H1 (cell line): ENCODE data around the gene RNGTT. TPM values are rescaled to one million over a fixed set of nuclear protein-coding genes. Genes with fewer than 3 reads are reported as not detected.

Source experiments
- CTCF ChIA-PET: fragments of 300-600 bp; sonication (Branson Sonifier 250); formaldehyde crosslinking; loops from one replicate; lab custom pipeline; 2021; ENCODE audit not compliant: partially characterized antibody; lab: Charles Lee
- POLR2A ChIA-PET: fragments of 300-600 bp; sonication (Branson Sonifier 250); formaldehyde crosslinking; loops from one replicate; lab custom pipeline; 2021; ENCODE audit warnings: inconsistent platforms; ENCODE audit not compliant: partially characterized antibody; lab: Charles Lee
- DNase-seq, 2 experiments: peaks; one replicate each; pipeline versions ENCODE4 v3.0.0 to v3.0.0-alpha.2; 2010 to 2022; ENCODE audit warnings: low spot score in 2 of 2, low read depth in 1 of 2, mixed read lengths in 1 of 2
- FAIRE-seq: peaks from 2 replicates; lab custom pipeline; 2011; peaks lifted over from hg19 to GRCh38; lab: Jason Lieb, UNC
- H2AFZ ChIP-seq: 2 replicates; pipeline ENCODE4 v1.8.1; 2012; ENCODE audit warnings: low read length, inconsistent platforms
- H2AK5ac ChIP-seq: 2 replicates; pipeline ENCODE4 v1.6.1; 2013; ENCODE audit warnings: low read depth, low read length
- H2BK120ac ChIP-seq: replicated peaks from 2 replicates; pipeline ENCODE3; 2013; ENCODE audit warnings: low read depth, low read length, inconsistent platforms
- H2BK12ac ChIP-seq: 2 replicates; pipeline ENCODE4 v1.6.1; 2013; ENCODE audit warnings: low read depth, low read length
- H2BK15ac ChIP-seq: 2 replicates; pipeline ENCODE4 v1.6.1; 2013; ENCODE audit warnings: low read length
- H2BK20ac ChIP-seq: 2 replicates; pipeline ENCODE4 v1.6.1; 2013; ENCODE audit warnings: low read length
- H2BK5ac ChIP-seq: 2 replicates; pipeline ENCODE4 v1.6.1; 2013; ENCODE audit warnings: low read depth, low read length
- H3K14ac ChIP-seq: 2 replicates; pipeline ENCODE4 v1.6.1; 2013; ENCODE audit warnings: inconsistent platforms; ENCODE audit not compliant: insufficient read length
- H3K18ac ChIP-seq: 2 replicates; pipeline ENCODE4 v1.6.1; 2013; ENCODE audit warnings: low read length; ENCODE audit errors: extremely low read depth
- H3K23ac ChIP-seq: 2 replicates; pipeline ENCODE4 v1.6.1; 2013; ENCODE audit warnings: inconsistent platforms; ENCODE audit not compliant: insufficient read length
- H3K23me2 ChIP-seq: 2 replicates; pipeline ENCODE4 v1.6.1; 2013; ENCODE audit warnings: low read depth, low read length
- H3K27ac ChIP-seq: 2 replicates; pipeline ENCODE4 v1.6.1; 2011; ENCODE audit warnings: low read depth, low read length, inconsistent platforms
- H3K27me3 ChIP-seq, 4 experiments: replicated peaks in 1 of 4; 1 replicate in 1 of 4; 2 replicates in 3 of 4; pipeline versions ENCODE4 v1.6.1 to v1.8.1; 2011 to 2013; ENCODE audit warnings: low read length in 3 of 4, mild to moderate bottlenecking in 3 of 4, inconsistent platforms in 2 of 4, mixed read lengths in 2 of 4, moderate library complexity in 1 of 4; ENCODE audit not compliant: control insufficient read depth in 3 of 4, insufficient read depth in 3 of 4; ENCODE audit errors: extremely low read depth in 1 of 4
- H3K36me3 ChIP-seq, 4 experiments: 2 replicates each; pipeline versions ENCODE4 v1.6.1 to v1.8.1; 2011 to 2013; ENCODE audit warnings: mild to moderate bottlenecking in 4 of 4, low read length in 3 of 4, moderate library complexity in 2 of 4, control low read depth in 1 of 4, inconsistent platforms in 1 of 4; ENCODE audit not compliant: insufficient read depth in 4 of 4, control insufficient read depth in 2 of 4
- H3K4ac ChIP-seq: replicated peaks from 2 replicates; pipeline ENCODE3; 2013; ENCODE audit warnings: low read length, low read depth, mixed read lengths, inconsistent platforms; ENCODE audit not compliant: insufficient read length
- H3K4me1 ChIP-seq, 4 experiments: replicated peaks in 1 of 4; 1 replicate in 1 of 4; 2 replicates in 3 of 4; pipeline versions ENCODE4 v1.6.1 to v1.8.1; 2011 to 2013; ENCODE audit warnings: low read length in 3 of 4, inconsistent platforms in 2 of 4, mixed read lengths in 1 of 4; ENCODE audit not compliant: insufficient read depth in 4 of 4, control insufficient read depth in 3 of 4
- H3K4me2 ChIP-seq, 2 experiments: 2 replicates each; pipeline versions ENCODE4 v1.6.1 to v1.8.1; 2011 to 2013; ENCODE audit warnings: low read depth in 2 of 2, low read length in 2 of 2, control low read depth in 1 of 2, inconsistent platforms in 1 of 2, mild to moderate bottlenecking in 1 of 2; ENCODE audit not compliant: insufficient read depth in 1 of 2
- H3K4me3 ChIP-seq, 4 experiments: fragments of 200-600, 300-600 bp in 1 of 4; sonication (generic), shearing (Covaris generic), sonication (Bioruptor Twin) in 1 of 4; 2 replicates each; pipeline versions ENCODE4 v1.5.1 to v1.8.1; 2011 to 2016; ENCODE audit warnings: low read length in 4 of 4, low read depth in 3 of 4, control low read depth in 2 of 4, inconsistent platforms in 2 of 4, mild to moderate bottlenecking in 2 of 4, mixed read lengths in 1 of 4, moderate library complexity in 1 of 4; ENCODE audit not compliant: insufficient read depth in 2 of 4; ENCODE audit errors: extremely low read depth in 1 of 4
- H3K56ac ChIP-seq: replicated peaks from 2 replicates; pipeline ENCODE3; 2013; ENCODE audit warnings: low read depth, mild to moderate bottlenecking, mixed read lengths, low read length, inconsistent platforms; ENCODE audit not compliant: insufficient read length
- H3K79me1 ChIP-seq: 2 replicates; pipeline ENCODE4 v1.6.1; 2013; ENCODE audit warnings: low read depth, low read length, control low read depth
- H3K79me2 ChIP-seq, 2 experiments: 2 replicates each; pipeline versions ENCODE4 v1.6.1 to v1.8.1; 2012 to 2013; ENCODE audit warnings: low read length in 2 of 2, mild to moderate bottlenecking in 2 of 2, inconsistent platforms in 1 of 2; ENCODE audit not compliant: insufficient read depth in 2 of 2, control insufficient read depth in 1 of 2
- H3K9ac ChIP-seq, 4 experiments: replicated peaks in 1 of 4; 1 replicate in 1 of 4; 2 replicates in 3 of 4; pipeline versions ENCODE4 v1.6.1 to v1.8.1; 2011 to 2013; ENCODE audit warnings: low read depth in 3 of 4, low read length in 3 of 4, control low read depth in 2 of 4, mild to moderate bottlenecking in 2 of 4, moderate library complexity in 2 of 4, inconsistent platforms in 1 of 4; ENCODE audit errors: extremely low read depth in 1 of 4
- H3K9me3 ChIP-seq, 2 experiments: 2 replicates each; pipeline versions ENCODE4 v1.6.1 to v1.8.1; 2012 to 2013; ENCODE audit warnings: mild to moderate bottlenecking in 2 of 2, moderate library complexity in 2 of 2, control low read depth in 1 of 2, inconsistent platforms in 1 of 2, low read depth in 1 of 2, low read length in 1 of 2, mixed read lengths in 1 of 2; ENCODE audit not compliant: insufficient read depth in 2 of 2
- H4K20me1 ChIP-seq, 2 experiments: replicated peaks in 1 of 2; 2 replicates each; pipeline versions ENCODE3 to v1.8.1; 2011 to 2013; ENCODE audit warnings: inconsistent platforms in 2 of 2, low read length in 2 of 2, mild to moderate bottlenecking in 1 of 2; ENCODE audit not compliant: insufficient read depth in 2 of 2, control insufficient read depth in 1 of 2
- H4K5ac ChIP-seq: 2 replicates; pipeline ENCODE4 v1.6.1; 2013; ENCODE audit warnings: low read length, low read depth, mixed read lengths, inconsistent platforms; ENCODE audit not compliant: insufficient read length
- H4K8ac ChIP-seq: 2 replicates; pipeline ENCODE4 v1.8.0; 2013; ENCODE audit warnings: mild to moderate bottlenecking, moderate library complexity, low read length, inconsistent platforms; ENCODE audit not compliant: insufficient read depth; ENCODE audit errors: extremely low read depth
- H4K91ac ChIP-seq: replicated peaks from 2 replicates; pipeline ENCODE3; 2013; ENCODE audit warnings: low read length, mixed read lengths, inconsistent platforms; ENCODE audit not compliant: insufficient read length
- WGBS, 2 experiments: shearing (Covaris generic) in 1 of 2; methylation state at CpG; one replicate each; pipeline versions ENCODE4 v1.1.6 to v1.1.7; 2013 to 2015; ENCODE audit warnings: low lambda C conversion rate in 2 of 2, mixed read lengths in 2 of 2, inconsistent platforms in 1 of 2, low coverage in 1 of 2, missing lambda C conversion rate in 1 of 2; ENCODE audit not compliant: insufficient replicate concordance in 2 of 2, insufficient coverage in 1 of 2, insufficient read length in 1 of 2; ENCODE audit errors: extremely low coverage in 1 of 2, missing lambda C conversion rate in 1 of 2; 5-methylcytosine and 5-hydroxymethylcytosine counted together
- polyA plus RNA-seq, 7 experiments: library from polyadenylated mRNA; depleted of rRNA in 3 of 7; stranded (reverse) in 5 of 7; unstranded in 2 of 7; fragments of >200 nt in 5 of 7; fragments of 200-250 nt in 2 of 7; gene quantifications; 1 replicate in 5 of 7; 2 replicates in 1 of 7; 4 replicates in 1 of 7; pipeline versions ENCODE4 v1.2.1 to v1.2.3, GENCODE V29; 2011 to 2013; ENCODE audit warnings: missing spikeins in 2 of 7, mixed read lengths in 2 of 7
- total RNA-seq: library from RNA; stranded (reverse); fragmentation: NEBNext Ultra II Directional; extraction: Animal tissue kit (Norgen Biotek cat#: 25700); gene quantifications from 2 replicates; pipeline ENCODE4 v1.2.1, GENCODE V29; 2021

Gene RNGTT
- total and polyA plus RNA-seq, 2 of the 8 experiments (the other 6 are each of a cell fraction or from before 2014, with no cell fraction given) = 3.6 to 21.2 TPM

DNA sequence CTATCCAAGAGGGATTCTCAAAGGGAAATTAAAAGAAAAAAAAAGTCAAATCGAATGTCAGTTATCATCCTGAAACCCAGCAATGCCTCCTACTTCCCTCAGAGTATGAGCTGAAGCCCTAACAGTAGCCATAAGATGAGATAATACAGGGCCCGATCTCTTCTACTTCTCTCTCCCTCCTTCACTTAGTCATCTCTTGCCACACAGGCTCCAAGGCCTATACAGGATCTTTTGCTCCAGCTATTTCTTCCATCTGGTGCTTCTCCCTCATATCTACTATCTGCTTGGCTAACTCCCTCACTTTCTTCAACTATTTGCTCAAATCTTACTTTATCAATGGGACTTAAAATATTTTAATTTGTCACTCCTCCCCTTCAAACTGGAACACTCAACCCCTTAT is 215.3 kb downstream of the RNGTT start:
- Histone ChIP-seq H3K14ac (no peak overlapping the region), H3K9ac (no peak overlapping the region), H2BK20ac (no peak overlapping the region), H3K27me3 (no peaks in the 10 kb centered on the region), H3K4ac (no peak overlapping the region), H3K36me3 (no peaks in the 10 kb centered on the region), H3K79me2 (no peaks in the 10 kb centered on the region), H3K4me2 (no peak overlapping the region), H2AK5ac (no peak overlapping the region), H2AFZ (no peak overlapping the region), H3K23me2 (no peaks in the 10 kb centered on the region), H2BK5ac (no peak overlapping the region), H4K91ac (no peak overlapping the region), H3K23ac (no peak overlapping the region), H3K27ac (no peak overlapping the region), H3K4me1 (0 out of 7 replicates have a peak, but pooled peaks cover 0 to 2% (median 0%) of the 10 kb centered on the region in 4 experiments), H2BK120ac (no peak overlapping the region), H3K79me1 (no peaks in the 10 kb centered on the region), H4K20me1 (no peaks in the 10 kb centered on the region), H3K56ac (no peak overlapping the region), H3K18ac (no peak overlapping the region), H3K9me3 (no peaks in the 10 kb centered on the region), H3K4me3 (no peak overlapping the region), H2BK15ac (no peak overlapping the region), H4K5ac (no peak overlapping the region), H4K8ac (no peak overlapping the region), H2BK12ac (no peak overlapping the region)
- ChIA-PET POLR2A (interaction anchor here (1.5 kb wide), 1 partner anchor 12 kb away, joined by 3 read pairs; no protein-coding TSS in a partner anchor), CTCF (interaction anchor here (1.7 kb wide), 1 partner anchor 13 kb away, joined by 4 read pairs; no protein-coding TSS in a partner anchor)
- 90% methylated on average over 2 of the region's 2 CpGs; no CpG with 5 or more reads in 1 of the 2 experiments for WGBS, 2 experiments
- FAIRE-seq (no peak), DNase-seq (no peak)
